Calu3 (cell line): ENCODE results near the gene SPDYA. TPM values are rescaled to one million over a fixed set of nuclear protein-coding genes. Genes with fewer than 3 reads are reported as not detected.

ENCODE experiments used
- Bru-seq: library from RNA; stranded (reverse); fragments of 400-500 nt; gene quantifications from one replicate; lab custom pipeline; 2021; lab: Mats Ljungman, UMichigan
- BruChase-seq, 2 experiments: library from RNA; stranded (reverse); fragments of 400-500 nt; gene quantifications; one replicate each; lab custom pipeline; 2021; lab: Mats Ljungman, UMichigan
- BruUV-seq: library from RNA; stranded (reverse); fragments of 400-500 nt; replicated peaks from 2 replicates; lab custom pipeline; 2021; lab: Mats Ljungman, UMichigan
- CTCF ChIA-PET: fragments of 300-600 bp; sonication (Branson Sonifier 250); formaldehyde crosslinking; loops from one replicate; lab custom pipeline; 2022; ENCODE audit warnings: antibody characterized with exemption; lab: Charles Lee
- DNase-seq: peaks from one replicate; pipeline ENCODE4 v3.0.0; 2022
- H3K27ac Mint-ChIP-seq: one replicate; pipeline ENCODE4 v1.8.0; 2022; ENCODE audit warnings: mixed read lengths; ENCODE audit not compliant: unreplicated experiment
- H3K27me3 Mint-ChIP-seq: one replicate; pipeline ENCODE4 v1.8.0; 2022; ENCODE audit warnings: mixed read lengths; ENCODE audit not compliant: unreplicated experiment
- H3K36me3 Mint-ChIP-seq: one replicate; pipeline ENCODE4 v1.8.0; 2022; ENCODE audit warnings: mild to moderate bottlenecking, moderate library complexity, mixed read lengths; ENCODE audit not compliant: insufficient read depth, unreplicated experiment
- H3K4me1 Mint-ChIP-seq: one replicate; pipeline ENCODE4 v1.8.0; 2022; ENCODE audit warnings: mild to moderate bottlenecking, low read depth, mixed read lengths; ENCODE audit not compliant: unreplicated experiment
- H3K4me3 Mint-ChIP-seq: one replicate; pipeline ENCODE4 v1.8.0; 2022; ENCODE audit warnings: mild to moderate bottlenecking, low read depth, moderate library complexity, mixed read lengths; ENCODE audit not compliant: unreplicated experiment
- H3K9me3 Mint-ChIP-seq: one replicate; pipeline ENCODE4 v1.8.0; 2022; ENCODE audit warnings: low read depth, mixed read lengths; ENCODE audit not compliant: unreplicated experiment
- intact Hi-C: fragments of 100-400 bp; cut with micrococcal nuclease; formaldehyde crosslinking; loops from one replicate; pipeline ENCODE4 v1.10.0; 2022; ENCODE audit not compliant: unreplicated experiment
- long read RNA-seq: library from polyadenylated mRNA; stranded (forward); transcript quantifications from one replicate; pipeline ENCODE4 v2.0.0, GENCODE V29; 2022
- total RNA-seq: library from RNA; stranded (reverse); gene quantifications from 2 replicates; pipeline ENCODE4 v1.2.3, GENCODE V29; 2022
- TF ChIP-seq, protein P1 (sequence below): fragments of 200-600 bp; IDR thresholded peaks from one replicate; pipeline ENCODE4 v1.8.0; 2022; ENCODE audit warnings: antibody characterized with exemption; ENCODE audit not compliant: unreplicated experiment

The SPDYA gene
- total RNA-seq (1.2 and 2.0 TPM in 2 replicates), Bru-seq, nascent RNA (percentile 45 among the genes with signal in this experiment), BruChase-seq, experiment 1, labeled RNA remaining after a 6-hour chase (percentile 55 among the genes with signal in this experiment), BruChase-seq, experiment 2, labeled RNA remaining after a 2-hour chase (percentile 48 among the genes with signal in this experiment)
- long read RNA-seq, partial matches to known transcripts, result 0 of 19 reads
- long read RNA-seq, other reads (novel, unspliced or antisense), result 19 of 19 reads

DNA sequence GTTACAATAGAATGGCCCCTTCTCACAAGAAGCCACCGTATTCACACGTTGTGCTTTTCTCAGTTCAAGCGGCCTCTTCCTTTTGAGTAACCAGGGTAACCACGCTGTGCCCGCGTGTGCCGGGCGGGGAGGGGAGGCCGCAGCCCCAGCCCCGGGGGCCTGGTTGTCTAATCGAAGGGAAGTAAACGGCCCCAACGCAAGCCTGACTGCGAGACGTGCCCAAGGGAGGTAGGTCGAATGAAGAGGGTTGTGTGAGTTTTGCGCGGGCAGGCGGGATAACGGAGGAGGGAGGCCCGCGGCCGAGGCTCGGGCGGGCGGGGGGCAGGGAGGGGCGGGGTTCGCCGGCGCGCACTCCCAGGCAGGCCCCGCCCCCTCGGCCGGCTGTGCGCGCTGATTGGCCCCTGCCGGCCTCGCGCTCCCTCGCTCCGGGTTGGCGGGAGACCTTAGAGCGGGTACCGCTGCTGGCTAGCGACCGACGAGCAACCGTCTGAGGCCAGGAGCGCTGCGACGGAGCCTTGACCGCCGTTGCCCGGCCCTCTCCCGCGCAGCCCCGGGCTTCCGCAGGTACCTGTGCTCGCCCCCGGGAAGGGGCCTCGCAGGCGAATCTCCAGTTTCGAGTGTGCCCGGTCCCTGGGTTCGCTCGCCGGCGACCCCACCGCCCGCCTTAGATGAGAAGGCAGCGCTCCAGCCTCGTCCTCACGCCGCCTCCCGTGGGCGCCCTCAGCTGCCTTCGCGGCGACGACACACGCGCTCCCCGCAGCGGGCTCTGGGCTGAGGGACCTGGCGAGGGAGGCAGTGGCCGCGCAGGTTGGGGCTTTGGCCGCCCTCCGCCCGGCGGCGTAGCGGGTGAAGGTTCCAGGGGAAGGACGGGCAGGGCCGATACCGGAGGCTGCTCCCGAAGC, at the start of gene SPDYA:
Gene SPDYA (plus strand): TSS at position 451 of the 902 bp plus-strand sequence. CDS start 5,181 bp downstream, outside the sequence.
- peaks cover 39% of the 10 kb centered on the region for H3K36me3 Mint-ChIP-seq
- H3K9me3 Mint-ChIP-seq, result no peaks in the 10 kb centered on the region
- intact Hi-C loops, result no loop called here
- H3K4me1 Mint-ChIP-seq, result no peaks in the 10 kb centered on the region
- no TSS peak for BruUV-seq
- CTCF ChIA-PET, result no interaction called here
- no peak within 1 kb of the TSS for H3K27ac Mint-ChIP-seq
- TF ChIP-seq, protein P1, sequence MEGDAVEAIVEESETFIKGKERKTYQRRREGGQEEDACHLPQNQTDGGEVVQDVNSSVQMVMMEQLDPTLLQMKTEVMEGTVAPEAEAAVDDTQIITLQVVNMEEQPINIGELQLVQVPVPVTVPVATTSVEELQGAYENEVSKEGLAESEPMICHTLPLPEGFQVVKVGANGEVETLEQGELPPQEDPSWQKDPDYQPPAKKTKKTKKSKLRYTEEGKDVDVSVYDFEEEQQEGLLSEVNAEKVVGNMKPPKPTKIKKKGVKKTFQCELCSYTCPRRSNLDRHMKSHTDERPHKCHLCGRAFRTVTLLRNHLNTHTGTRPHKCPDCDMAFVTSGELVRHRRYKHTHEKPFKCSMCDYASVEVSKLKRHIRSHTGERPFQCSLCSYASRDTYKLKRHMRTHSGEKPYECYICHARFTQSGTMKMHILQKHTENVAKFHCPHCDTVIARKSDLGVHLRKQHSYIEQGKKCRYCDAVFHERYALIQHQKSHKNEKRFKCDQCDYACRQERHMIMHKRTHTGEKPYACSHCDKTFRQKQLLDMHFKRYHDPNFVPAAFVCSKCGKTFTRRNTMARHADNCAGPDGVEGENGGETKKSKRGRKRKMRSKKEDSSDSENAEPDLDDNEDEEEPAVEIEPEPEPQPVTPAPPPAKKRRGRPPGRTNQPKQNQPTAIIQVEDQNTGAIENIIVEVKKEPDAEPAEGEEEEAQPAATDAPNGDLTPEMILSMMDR, result no peak
- no peaks in the 10 kb centered on the region for H3K27me3 Mint-ChIP-seq
- peak within 1 kb of the TSS; percentile 69 for H3K4me3 Mint-ChIP-seq
- DNase-seq, result peak; percentile 84

DNA sequence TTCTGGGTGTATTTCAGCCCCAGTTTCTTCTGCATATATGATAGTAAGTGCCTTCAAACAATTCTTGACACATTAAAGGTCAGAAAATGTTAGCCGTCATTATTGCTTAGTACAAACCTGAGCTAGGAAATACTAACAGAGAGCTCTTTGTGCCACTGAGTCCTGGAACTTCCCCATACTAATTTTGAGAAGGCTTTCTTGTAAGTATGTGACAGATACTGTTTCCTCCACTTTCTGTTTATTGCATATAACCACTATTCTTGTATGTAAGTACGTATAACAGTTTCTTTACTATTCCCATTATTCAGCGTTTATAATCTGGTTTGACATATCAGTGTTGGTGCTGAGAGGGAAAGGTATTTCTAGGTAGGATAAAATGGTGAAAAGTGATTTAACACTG, 49.2 kb upstream of the SPDYA start:
- Mint-ChIP-seq H3K4me3 (no peak overlapping the region), H3K36me3 (peaks cover 20% of the 10 kb centered on the region), H3K27me3 (no peaks in the 10 kb centered on the region), H3K27ac (no peak overlapping the region), H3K4me1 (peaks cover 31% of the 10 kb centered on the region), H3K9me3 (no peaks in the 10 kb centered on the region)
- CTCF ChIA-PET, result interaction anchor here (0.6 kb wide), 1 partner anchor 149 kb away, joined by 3 read pairs; no protein-coding TSS in a partner anchor
- intact Hi-C loops, result no loop called here
- TF ChIP-seq, protein P1, result no peak
- BruUV-seq, result no TSS peak
- no peak for DNase-seq

DNA sequence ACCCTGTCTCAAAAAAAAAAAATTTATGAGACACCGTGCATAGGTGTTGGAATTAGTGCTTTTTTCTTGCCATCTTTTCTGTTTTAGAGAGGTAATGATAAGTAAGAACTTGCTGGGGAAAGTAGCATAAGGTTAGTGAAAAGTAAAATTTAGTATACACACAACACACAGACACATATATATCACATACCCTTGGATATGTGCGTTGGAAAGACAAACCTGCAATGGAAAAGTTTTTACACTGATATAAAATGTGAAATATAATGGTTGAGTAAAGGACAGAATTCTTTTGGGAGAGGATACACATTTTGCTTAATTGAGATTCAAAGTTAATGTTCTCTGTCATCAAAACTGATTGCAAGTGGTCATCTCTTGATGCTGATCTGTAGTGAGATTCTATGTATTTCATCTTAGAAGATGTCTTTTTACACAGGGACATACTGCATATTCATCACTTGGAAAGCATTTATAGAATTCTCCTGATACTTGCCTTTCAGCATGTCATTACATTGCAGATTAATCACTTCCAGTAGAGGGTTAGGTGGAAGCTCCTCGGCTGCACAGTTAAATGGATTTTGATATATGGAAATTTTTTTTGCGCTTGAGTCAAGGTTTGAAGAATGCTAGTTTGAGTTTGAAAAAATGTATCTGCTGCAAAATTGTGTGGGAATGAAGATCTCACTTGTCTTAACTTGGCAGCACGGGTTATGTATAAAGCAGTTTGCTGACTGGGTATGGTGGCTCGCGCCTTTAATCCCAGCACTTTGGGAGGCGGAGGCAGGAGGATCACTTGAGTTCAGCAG, 45.5 kb upstream of the SPDYA start:
- intact Hi-C loops, result no loop called here
- H3K27ac Mint-ChIP-seq, result no peak overlapping the region
- H3K27me3 Mint-ChIP-seq, result no peaks in the 10 kb centered on the region
- H3K4me1 Mint-ChIP-seq, result peaks cover 26% of the 10 kb centered on the region
- no peak for DNase-seq
- H3K4me3 Mint-ChIP-seq, result no peak overlapping the region
- H3K36me3 Mint-ChIP-seq, result peaks cover 6% of the 10 kb centered on the region
- TF ChIP-seq, protein P1, result no peak
- no TSS peak for BruUV-seq
- CTCF ChIA-PET, result no interaction called here
- H3K9me3 Mint-ChIP-seq, result peaks cover 4% of the 10 kb centered on the region

DNA sequence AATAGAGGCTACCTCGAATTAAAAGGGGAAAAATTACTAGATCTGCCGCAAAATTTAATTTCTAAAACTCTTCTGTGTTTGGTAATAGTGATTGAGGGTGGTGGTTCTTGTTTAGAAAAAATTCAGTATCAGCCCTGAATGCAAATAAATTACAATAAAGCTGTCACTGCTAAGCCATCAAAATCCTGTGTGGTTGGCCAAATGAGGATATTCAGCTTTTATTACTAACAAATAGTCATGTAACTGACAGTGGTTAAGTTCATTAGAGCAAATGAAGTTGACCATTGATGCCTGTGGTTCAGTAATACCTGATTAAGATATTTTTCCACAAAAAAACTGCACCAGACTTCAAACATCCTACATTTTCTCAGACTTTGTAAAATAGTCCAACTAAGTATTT, 44.6 kb upstream of the SPDYA start:
- TF ChIP-seq, protein P1, result no peak
- intact Hi-C loops, result no loop called here
- Mint-ChIP-seq H3K36me3 (peaks cover 6% of the 10 kb centered on the region), H3K27ac (no peak overlapping the region), H3K4me3 (no peak overlapping the region), H3K9me3 (peaks cover 4% of the 10 kb centered on the region), H3K4me1 (peaks cover 26% of the 10 kb centered on the region), H3K27me3 (no peaks in the 10 kb centered on the region)
- DNase-seq, result no peak
- CTCF ChIA-PET, result no interaction called here
- no TSS peak for BruUV-seq
